Neutrophil (primary cell): Measurements from ENCODE around the gene ABCD1.
"Not testable (repeated sequence)": the region's sequence is repeated elsewhere in the genome, so short reads cannot be mapped to it uniquely, and the experiment has no call there.

Experiments used
- H3K27ac ChIP-seq: fragments of 200-600 bp; sonication (generic); 2 replicates; pipeline ENCODE4 v1.5.1; 2016; ENCODE audit warnings: mild to moderate bottlenecking, moderate library complexity
- H3K27me3 ChIP-seq: fragments of 200-600 bp; sonication (generic); 2 replicates; pipeline ENCODE4 v1.6.0; 2016; ENCODE audit warnings: mild to moderate bottlenecking
- H3K36me3 ChIP-seq: fragments of 200-600 bp; sonication (generic); 2 replicates; pipeline ENCODE4 v1.5.1; 2017
- H3K4me1 ChIP-seq, 2 experiments: fragments of 200-600 bp in 1 of 2; sonication (generic) in 1 of 2; 1 replicate in 1 of 2; 2 replicates in 1 of 2; pipeline versions ENCODE4 v1.5.1 to v1.6.1; 2013 to 2016; ENCODE audit warnings: low read depth in 1 of 2, low read length in 1 of 2, mild to moderate bottlenecking in 1 of 2, moderate library complexity in 1 of 2; ENCODE audit not compliant: control insufficient read depth in 1 of 2, insufficient read depth in 1 of 2
- H3K4me3 ChIP-seq, 2 experiments: fragments of 200-600 bp in 1 of 2; sonication (generic) in 1 of 2; 1 replicate in 1 of 2; 2 replicates in 1 of 2; pipeline ENCODE4 v1.5.1; 2013 to 2016; ENCODE audit warnings: low read depth in 1 of 2, low read length in 1 of 2, mild to moderate bottlenecking in 1 of 2, moderate library complexity in 1 of 2
- H3K9me3 ChIP-seq: fragments of 200-600 bp; sonication (generic); 2 replicates; pipeline ENCODE4 v1.5.1; 2016
- TF ChIP-seq, protein P1 (sequence below): fragments of 200-600 bp; sonication (generic); IDR thresholded peaks from 2 replicates; pipeline ENCODE4 v1.5.1; 2016; ENCODE audit warnings: antibody characterized with exemption

Gene ABCD1

DNA sequence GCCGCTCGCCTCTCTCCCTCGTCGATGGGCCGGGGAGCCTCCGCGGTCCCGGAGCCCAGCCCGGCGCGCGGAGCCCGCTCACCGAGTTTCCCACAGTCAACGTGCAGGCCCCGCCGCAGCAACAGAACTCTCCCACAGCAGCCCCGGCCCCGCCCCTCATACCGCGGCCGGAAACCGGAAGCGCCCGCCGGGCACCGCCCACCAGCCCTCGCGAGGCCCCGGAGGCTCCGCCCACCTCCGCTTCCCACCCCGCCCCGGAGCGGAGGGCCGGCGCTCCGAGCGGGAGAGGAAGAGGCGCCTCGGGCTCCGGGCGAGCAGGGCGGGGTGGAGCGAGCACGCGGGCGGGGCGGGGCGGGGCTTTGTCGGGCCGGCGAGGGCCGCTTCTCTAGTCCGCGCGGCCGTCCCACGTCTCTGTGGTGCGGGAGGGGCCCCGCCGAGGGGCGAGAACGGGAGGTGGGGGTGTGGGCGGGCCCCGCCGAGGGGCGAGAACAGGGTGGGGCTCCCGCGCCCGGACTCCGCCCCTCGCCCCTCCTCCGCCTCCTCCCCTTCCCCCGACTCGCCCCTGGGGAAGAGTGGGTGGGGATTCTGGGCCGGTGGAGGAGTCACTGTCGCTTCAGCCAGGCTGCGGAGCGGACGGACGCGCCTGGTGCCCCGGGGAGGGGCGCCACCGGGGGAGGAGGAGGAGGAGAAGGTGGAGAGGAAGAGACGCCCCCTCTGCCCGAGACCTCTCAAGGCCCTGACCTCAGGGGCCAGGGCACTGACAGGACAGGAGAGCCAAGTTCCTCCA lies at the start of gene ABCD1, which contains the start of gene BCAP31:
Gene ABCD1 (plus strand): TSS at position 605 of the 787 bp plus-strand sequence. CDS start 411 bp downstream, outside the sequence.
Gene BCAP31 (minus strand): TSS at position 136 of the 787 bp plus-strand sequence. CDS start 1,143 bp downstream, outside the sequence.
- Histone ChIP-seq H3K27me3 (no peaks in the 10 kb centered on the region), H3K4me1 (peaks cover 45 to 50% of the 10 kb centered on the region in 2 experiments), H3K9me3 (no peaks in the 10 kb centered on the region), H3K36me3 (peaks cover 20% of the 10 kb centered on the region), H3K4me3 (peak within 1 kb of the TSS; percentile 70 to 72), H3K27ac (peak within 1 kb of the TSS; percentile 94)
- TF ChIP-seq, protein P1, sequence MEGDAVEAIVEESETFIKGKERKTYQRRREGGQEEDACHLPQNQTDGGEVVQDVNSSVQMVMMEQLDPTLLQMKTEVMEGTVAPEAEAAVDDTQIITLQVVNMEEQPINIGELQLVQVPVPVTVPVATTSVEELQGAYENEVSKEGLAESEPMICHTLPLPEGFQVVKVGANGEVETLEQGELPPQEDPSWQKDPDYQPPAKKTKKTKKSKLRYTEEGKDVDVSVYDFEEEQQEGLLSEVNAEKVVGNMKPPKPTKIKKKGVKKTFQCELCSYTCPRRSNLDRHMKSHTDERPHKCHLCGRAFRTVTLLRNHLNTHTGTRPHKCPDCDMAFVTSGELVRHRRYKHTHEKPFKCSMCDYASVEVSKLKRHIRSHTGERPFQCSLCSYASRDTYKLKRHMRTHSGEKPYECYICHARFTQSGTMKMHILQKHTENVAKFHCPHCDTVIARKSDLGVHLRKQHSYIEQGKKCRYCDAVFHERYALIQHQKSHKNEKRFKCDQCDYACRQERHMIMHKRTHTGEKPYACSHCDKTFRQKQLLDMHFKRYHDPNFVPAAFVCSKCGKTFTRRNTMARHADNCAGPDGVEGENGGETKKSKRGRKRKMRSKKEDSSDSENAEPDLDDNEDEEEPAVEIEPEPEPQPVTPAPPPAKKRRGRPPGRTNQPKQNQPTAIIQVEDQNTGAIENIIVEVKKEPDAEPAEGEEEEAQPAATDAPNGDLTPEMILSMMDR = peak; percentile 20

DNA sequence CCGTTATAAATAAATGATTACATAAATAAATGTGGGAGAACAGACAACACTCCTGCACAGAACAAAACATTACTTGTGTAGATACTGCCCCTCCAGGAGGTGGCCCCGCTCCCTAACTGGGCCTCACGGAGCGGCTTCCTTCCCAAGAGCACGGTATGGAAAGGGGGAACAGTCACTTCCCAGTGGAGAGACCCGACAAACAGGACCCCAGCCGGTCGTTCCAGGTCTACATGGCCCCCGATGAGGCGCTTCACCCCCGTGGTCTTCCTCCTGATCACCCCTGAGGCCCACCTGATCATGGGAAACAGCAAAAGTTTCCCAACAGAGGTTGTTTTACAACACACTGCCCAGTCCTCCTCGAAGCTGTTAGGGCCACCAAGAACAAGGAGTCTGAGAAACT lies 43.5 kb upstream of the ABCD1 start:
- TF ChIP-seq, protein P1 = no peak
- Histone ChIP-seq H3K27me3 (peaks cover 76% of the 10 kb centered on the region), H3K36me3 (no peaks in the 10 kb centered on the region), H3K4me1 (no peaks in the 10 kb centered on the region), H3K27ac (no peak overlapping the region), H3K4me3 (no peak overlapping the region), H3K9me3 (no peaks in the 10 kb centered on the region)

DNA sequence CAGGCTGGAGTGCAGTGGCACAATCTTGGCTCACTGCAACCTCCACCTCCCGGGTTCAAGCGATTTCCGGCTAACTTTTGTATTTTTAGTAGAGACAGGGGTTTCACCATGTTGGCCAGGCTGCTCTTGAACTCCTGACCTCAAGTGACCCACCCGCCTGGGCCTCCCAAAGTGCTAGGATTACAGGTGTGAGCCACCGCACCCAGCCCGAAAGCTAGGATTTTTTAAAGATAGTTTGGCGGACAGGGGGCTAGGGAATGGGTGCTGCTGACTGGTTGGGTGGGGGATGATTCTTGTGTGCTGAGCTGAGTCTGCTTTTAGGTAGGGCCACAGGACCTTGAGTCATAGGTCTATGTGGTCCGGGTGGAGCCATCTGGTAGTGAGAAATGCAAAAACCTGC lies 41.2 kb upstream of the ABCD1 start:
- not testable (repeated sequence) for H3K4me3 ChIP-seq, H3K36me3 ChIP-seq, H3K9me3 ChIP-seq, H3K4me1 ChIP-seq, H3K27ac ChIP-seq
- peaks cover 75% of the 10 kb centered on the region for H3K27me3 ChIP-seq

GRCh38 chrX:153684467-153685155 lies 40.0 kb upstream of the ABCD1 start:
- Histone ChIP-seq H3K27me3 (peaks cover 80% of the 10 kb centered on the region), H3K27ac (no peak overlapping the region), H3K9me3 (no peaks in the 10 kb centered on the region), H3K4me3 (no peak overlapping the region), H3K36me3 (no peaks in the 10 kb centered on the region), H3K4me1 (no peaks in the 10 kb centered on the region)
- TF ChIP-seq, protein P1 = no peak

GRCh38 chrX:153685156-153685536 lies 39.5 kb upstream of the ABCD1 start:
- Histone ChIP-seq H3K9me3 (no peaks in the 10 kb centered on the region), H3K27me3 (peaks cover 80% of the 10 kb centered on the region), H3K4me3 (no peak overlapping the region), H3K36me3 (no peaks in the 10 kb centered on the region), H3K27ac (no peak overlapping the region), H3K4me1 (no peaks in the 10 kb centered on the region)
- TF ChIP-seq, protein P1 = no peak
